Peyer's patch (tissue), 4 donors: Measurements from ENCODE around the gene TCF3. TPM values are rescaled to one million over a fixed set of nuclear protein-coding genes. Genes with fewer than 3 reads are reported as not detected.

Source experiments
- DNase-seq, 3 donors: peaks; one replicate each; pipeline ENCODE4 v3.0.0-alpha.2; 2017 to 2019
- H3K27ac ChIP-seq, 4 donors: fragments of 200-600 bp; sonication (generic); one replicate each; pipeline ENCODE4 v1.5.1; 2016 to 2019
- H3K27me3 ChIP-seq, 2 donors: fragments of 200-600 bp; sonication (generic); one replicate each; pipeline ENCODE4 v1.5.1; 2019
- H3K36me3 ChIP-seq, 3 donors: fragments of 200-600 bp; sonication (generic); one replicate each; pipeline ENCODE4 v1.5.1; 2016 to 2019
- H3K4me1 ChIP-seq, 4 donors: fragments of 200-600 bp; sonication (generic); one replicate each; pipeline ENCODE4 v1.5.1; 2016 to 2019
- H3K4me3 ChIP-seq, 4 donors: fragments of 200-600 bp; sonication (generic); 1 replicate in 3 of 4; 2 replicates in 1 of 4; pipeline ENCODE4 v1.5.1; 2016 to 2019; ENCODE audit warnings: mild to moderate bottlenecking in 1 of 4
- H3K9me3 ChIP-seq, 4 donors: fragments of 200-600 bp; sonication (generic); one replicate each; pipeline ENCODE4 v1.5.1; 2016 to 2019; ENCODE audit warnings: mild to moderate bottlenecking in 1 of 4
- POLR2A ChIP-seq, 2 donors: fragments of 450-650 bp; IDR thresholded peaks; one replicate each; pipeline ENCODE4 v1.5.1; 2017; ENCODE audit warnings: antibody characterized with exemption in 2 of 2, mild to moderate bottlenecking in 2 of 2, moderate library complexity in 2 of 2
- total RNA-seq, 4 donors: library from RNA; depleted of rRNA; stranded (reverse); fragments of >200 nt; gene quantifications; one replicate each; pipeline ENCODE4 v1.1.0, GENCODE V29; 2016
- TF ChIP-seq, protein P1 (sequence below), 6 experiments: fragments of 450-650 bp in 4 of 6; fragments of 200-600 bp in 2 of 6; sonication (generic) in 1 of 6; IDR thresholded peaks; one replicate each; pipeline ENCODE4 v1.5.1; 2017 to 2019; ENCODE audit warnings: antibody characterized with exemption in 6 of 6, mild to moderate bottlenecking in 3 of 6, moderate library complexity in 1 of 6

Gene TCF3
- total RNA-seq, 4 donors from 2014 or later: 49.2 to 112 (median 80.3) TPM

DNA sequence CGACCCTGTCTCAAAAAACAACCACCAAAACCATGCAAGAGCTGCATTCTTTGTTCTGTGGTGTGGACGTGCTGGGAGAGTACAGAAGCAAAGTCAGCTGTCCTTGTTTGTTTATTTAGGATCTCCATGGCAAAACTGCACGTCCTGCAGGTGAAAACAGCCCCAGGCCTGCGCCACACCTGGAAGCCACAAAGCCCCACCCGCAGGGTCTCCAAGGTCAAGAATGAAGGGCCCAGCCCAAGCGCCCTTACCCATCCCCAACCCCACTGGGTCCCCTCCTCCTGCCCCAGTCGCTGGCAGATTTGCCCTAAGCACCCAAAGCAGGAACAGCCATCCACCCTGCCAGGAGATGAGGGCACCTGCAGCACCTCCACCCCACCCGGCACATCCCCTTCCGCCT lies 70.2 kb downstream of the TCF3 start:
- Histone ChIP-seq H3K27me3 (no peaks in the 10 kb centered on the region), H3K4me1 (no peaks in the 10 kb centered on the region), H3K27ac (no peak overlapping the region), H3K4me3 (no peak overlapping the region), H3K9me3 (no peaks in the 10 kb centered on the region), H3K36me3 (peaks cover 0 to 67% (median 0%) of the 10 kb centered on the region in 3 donors)
- TF ChIP-seq, protein P1, sequence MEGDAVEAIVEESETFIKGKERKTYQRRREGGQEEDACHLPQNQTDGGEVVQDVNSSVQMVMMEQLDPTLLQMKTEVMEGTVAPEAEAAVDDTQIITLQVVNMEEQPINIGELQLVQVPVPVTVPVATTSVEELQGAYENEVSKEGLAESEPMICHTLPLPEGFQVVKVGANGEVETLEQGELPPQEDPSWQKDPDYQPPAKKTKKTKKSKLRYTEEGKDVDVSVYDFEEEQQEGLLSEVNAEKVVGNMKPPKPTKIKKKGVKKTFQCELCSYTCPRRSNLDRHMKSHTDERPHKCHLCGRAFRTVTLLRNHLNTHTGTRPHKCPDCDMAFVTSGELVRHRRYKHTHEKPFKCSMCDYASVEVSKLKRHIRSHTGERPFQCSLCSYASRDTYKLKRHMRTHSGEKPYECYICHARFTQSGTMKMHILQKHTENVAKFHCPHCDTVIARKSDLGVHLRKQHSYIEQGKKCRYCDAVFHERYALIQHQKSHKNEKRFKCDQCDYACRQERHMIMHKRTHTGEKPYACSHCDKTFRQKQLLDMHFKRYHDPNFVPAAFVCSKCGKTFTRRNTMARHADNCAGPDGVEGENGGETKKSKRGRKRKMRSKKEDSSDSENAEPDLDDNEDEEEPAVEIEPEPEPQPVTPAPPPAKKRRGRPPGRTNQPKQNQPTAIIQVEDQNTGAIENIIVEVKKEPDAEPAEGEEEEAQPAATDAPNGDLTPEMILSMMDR (IDR thresholded peaks at IDR 0.05): no peak
- no peak for TF ChIP-seq POLR2A (IDR thresholded peaks at IDR 0.05)
- DNase-seq: no peak

GRCh38 chr19:1580957-1581356 lies 71.5 kb downstream of the TCF3 start:
- H3K4me3 ChIP-seq: no peak overlapping the region

DNA sequence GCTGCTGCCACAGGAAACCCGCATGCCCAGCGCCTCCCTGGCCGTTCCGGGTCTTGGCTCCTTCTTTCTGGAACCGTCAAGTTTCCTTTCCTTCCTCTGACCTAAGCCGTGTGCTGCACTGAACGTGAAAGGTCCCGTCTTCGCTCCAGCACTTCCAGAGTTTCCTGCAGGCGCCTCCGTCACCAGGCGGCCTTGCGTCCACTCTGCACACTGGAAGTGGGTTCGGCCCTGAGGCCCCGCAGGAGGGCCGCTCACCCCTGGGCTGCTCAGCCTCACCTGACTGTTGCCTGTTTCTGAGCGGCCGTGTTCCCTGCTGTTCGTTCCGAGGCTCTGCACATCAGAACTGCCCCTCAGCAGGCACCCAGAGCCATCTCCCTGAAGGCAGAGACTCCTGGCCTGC lies 72.0 kb downstream of the TCF3 start:
- Histone ChIP-seq H3K4me1 (no peaks in the 10 kb centered on the region), H3K4me3 (no peak overlapping the region), H3K36me3 (peaks cover 0 to 71% (median 0%) of the 10 kb centered on the region in 3 donors), H3K27me3 (no peaks in the 10 kb centered on the region), H3K9me3 (no peaks in the 10 kb centered on the region), H3K27ac (no peak overlapping the region)
- no peak for DNase-seq
- TF ChIP-seq, protein P1 (IDR thresholded peaks at IDR 0.05): no peak

More at GRCh38 chr19:1580957-1581356, 71.5 kb downstream of the TCF3 start:
- H3K36me3 ChIP-seq: peaks cover 0 to 71% (median 0%) of the 10 kb centered on the region in 3 donors
- TF ChIP-seq, protein P1 (IDR thresholded peaks at IDR 0.05): no peak
- no peak for TF ChIP-seq POLR2A (IDR thresholded peaks at IDR 0.05)
- DNase-seq: no peak
- no peaks in the 10 kb centered on the region for H3K27me3 ChIP-seq
- H3K9me3 ChIP-seq: no peaks in the 10 kb centered on the region
- H3K27ac ChIP-seq: no peak overlapping the region
- no peaks in the 10 kb centered on the region for H3K4me1 ChIP-seq

GRCh38 chr19:1579222-1579621 lies 73.2 kb downstream of the TCF3 start:
- Histone ChIP-seq H3K4me3 (no peak overlapping the region), H3K4me1 (no peaks in the 10 kb centered on the region), H3K9me3 (no peaks in the 10 kb centered on the region), H3K27me3 (no peaks in the 10 kb centered on the region), H3K36me3 (peaks cover 0 to 67% (median 0%) of the 10 kb centered on the region in 3 donors), H3K27ac (no peak overlapping the region)
- no peak for DNase-seq
- TF ChIP-seq, protein P1 (IDR thresholded peaks at IDR 0.05): no peak
- TF ChIP-seq POLR2A (IDR thresholded peaks at IDR 0.05): no peak

- Histone ChIP-seq H3K4me3 (no peak overlapping the region), H3K4me1 (no peaks in the 10 kb centered on the region), H3K9me3 (no peaks in the 10 kb centered on the region), H3K36me3 (peaks cover 0 to 58% (median 0%) of the 10 kb centered on the region in 3 donors), H3K27me3 (no peaks in the 10 kb centered on the region), H3K27ac (no peak overlapping the region)
- TF ChIP-seq POLR2A (IDR thresholded peaks at IDR 0.05): no peak
- TF ChIP-seq, protein P1 (IDR thresholded peaks at IDR 0.05): no peak
- DNase-seq: no peak
These were observed 74.3 kb downstream of the TCF3 start for GRCh38 chr19:1577929-1578618.
